B cell (primary cell): ENCODE measurements around the gene CCNH.

Experiments used
- EZH2 ChIP-seq: IDR thresholded peaks from 2 replicates; pipeline ENCODE4 v1.6.1; 2012; ENCODE audit warnings: borderline replicate concordance, low read depth, mild to moderate bottlenecking, moderate library complexity, low read length; ENCODE audit not compliant: insufficient read depth, poor library complexity, severe bottlenecking
- TF ChIP-seq, protein P1 (sequence below): fragments of 200-600 bp; IDR thresholded peaks from one replicate; pipeline ENCODE4 v1.8.0; 2022; ENCODE audit warnings: antibody characterized with exemption, mild to moderate bottlenecking

DNA sequence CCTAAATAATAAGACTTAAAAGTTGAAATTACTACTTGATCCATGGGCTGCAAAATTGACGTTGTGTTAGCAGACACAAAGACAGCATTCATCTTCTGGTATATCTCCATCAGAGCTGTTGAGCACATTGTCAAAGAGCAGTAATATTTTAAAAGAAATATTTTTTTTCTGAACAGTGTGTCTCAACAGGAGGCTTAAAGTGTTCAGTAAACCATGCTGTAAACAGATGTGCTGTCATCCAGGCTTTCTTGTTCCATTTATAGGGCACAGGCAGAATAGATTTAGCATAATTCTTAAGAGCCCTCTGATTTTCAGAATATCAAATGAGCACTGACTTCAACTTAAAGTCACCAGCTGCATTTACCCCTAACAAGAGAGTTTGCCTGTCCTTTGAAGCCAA lies 29.7 kb upstream of the CCNH start:
- TF ChIP-seq, protein P1, sequence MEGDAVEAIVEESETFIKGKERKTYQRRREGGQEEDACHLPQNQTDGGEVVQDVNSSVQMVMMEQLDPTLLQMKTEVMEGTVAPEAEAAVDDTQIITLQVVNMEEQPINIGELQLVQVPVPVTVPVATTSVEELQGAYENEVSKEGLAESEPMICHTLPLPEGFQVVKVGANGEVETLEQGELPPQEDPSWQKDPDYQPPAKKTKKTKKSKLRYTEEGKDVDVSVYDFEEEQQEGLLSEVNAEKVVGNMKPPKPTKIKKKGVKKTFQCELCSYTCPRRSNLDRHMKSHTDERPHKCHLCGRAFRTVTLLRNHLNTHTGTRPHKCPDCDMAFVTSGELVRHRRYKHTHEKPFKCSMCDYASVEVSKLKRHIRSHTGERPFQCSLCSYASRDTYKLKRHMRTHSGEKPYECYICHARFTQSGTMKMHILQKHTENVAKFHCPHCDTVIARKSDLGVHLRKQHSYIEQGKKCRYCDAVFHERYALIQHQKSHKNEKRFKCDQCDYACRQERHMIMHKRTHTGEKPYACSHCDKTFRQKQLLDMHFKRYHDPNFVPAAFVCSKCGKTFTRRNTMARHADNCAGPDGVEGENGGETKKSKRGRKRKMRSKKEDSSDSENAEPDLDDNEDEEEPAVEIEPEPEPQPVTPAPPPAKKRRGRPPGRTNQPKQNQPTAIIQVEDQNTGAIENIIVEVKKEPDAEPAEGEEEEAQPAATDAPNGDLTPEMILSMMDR: no peak
- TF ChIP-seq EZH2: no peak
